ENCODE data around the gene BTAF1. TPM values are rescaled to one million over a fixed set of nuclear protein-coding genes. Genes with fewer than 3 reads are reported as not detected.

BTAF1 gene
- polyA plus RNA-seq, 1 experiment: 13.9 TPM

GRCh38 chr10:91976317-91977051 is 52.9 kb downstream of the BTAF1 start:
- Histone ChIP-seq H3K36me3 (ENCODE audit: control insufficient read depth, insufficient read depth, low read length) (peaks cover 2% of the 10 kb centered on the region; the same call in 1 of the 2 replicates), H3K4me3 (ENCODE audit: low read depth, low read length) (no peak overlapping the region), H3K27me3 (ENCODE audit: control insufficient read depth, insufficient read depth, low read length) (no peaks in the 10 kb centered on the region)
- ChIA-PET POLR2A (no interaction called here), CTCF (no interaction called here)
- TF ChIP-seq CTCF (IDR thresholded peaks at IDR 0.05; ENCODE audit: insufficient read depth, low read depth, low read length): no peak
- DNase-seq (ENCODE audit: low read depth): no peak

- no peak for TF ChIP-seq CTCF (IDR thresholded peaks at IDR 0.05; ENCODE audit: insufficient read depth, low read depth, low read length)
- no peaks in the 10 kb centered on the region for H3K27me3 ChIP-seq (ENCODE audit: control insufficient read depth, insufficient read depth, low read length)
- no peak for DNase-seq (ENCODE audit: low read depth)
- H3K4me3 ChIP-seq (ENCODE audit: low read depth, low read length): no peak overlapping the region
- CTCF ChIA-PET: no interaction called here
- peaks cover 4% of the 10 kb centered on the region for H3K36me3 ChIP-seq (ENCODE audit: control insufficient read depth, insufficient read depth, low read length)
- POLR2A ChIA-PET: no interaction called here
Observed at GRCh38 chr10:91977491-91977890, 53.9 kb downstream of the BTAF1 start.

- TF ChIP-seq CTCF (IDR thresholded peaks at IDR 0.05; ENCODE audit: insufficient read depth, low read depth, low read length): no peak
- POLR2A ChIA-PET: no interaction called here
- CTCF ChIA-PET: no interaction called here
- Histone ChIP-seq H3K36me3 (ENCODE audit: control insufficient read depth, insufficient read depth, low read length) (peaks cover 4% of the 10 kb centered on the region), H3K4me3 (ENCODE audit: low read depth, low read length) (no peak overlapping the region), H3K27me3 (ENCODE audit: control insufficient read depth, insufficient read depth, low read length) (no peaks in the 10 kb centered on the region)
- no peak for DNase-seq (ENCODE audit: low read depth)
Observed at GRCh38 chr10:91978585-91978984, 55.0 kb downstream of the BTAF1 start.

- TF ChIP-seq CTCF (IDR thresholded peaks at IDR 0.05; ENCODE audit: insufficient read depth, low read depth, low read length): no peak
- DNase-seq (ENCODE audit: low read depth): no peak
- H3K36me3 ChIP-seq (ENCODE audit: control insufficient read depth, insufficient read depth, low read length): peaks cover 4% of the 10 kb centered on the region
- H3K27me3 ChIP-seq (ENCODE audit: control insufficient read depth, insufficient read depth, low read length): no peaks in the 10 kb centered on the region
- ChIA-PET CTCF (interaction anchor here (1.6 kb wide), 1 partner anchor 29 kb away, joined by 3 read pairs; no protein-coding TSS in a partner anchor), POLR2A (no interaction called here)
- H3K4me3 ChIP-seq (ENCODE audit: low read depth, low read length): no peak overlapping the region
Observed at GRCh38 chr10:91980319-91980718, 56.7 kb downstream of the BTAF1 start.

GRCh38 chr10:91983416-91983815 is 59.8 kb downstream of the BTAF1 start:
- CTCF ChIA-PET: no interaction called here
- H3K36me3 ChIP-seq (ENCODE audit: control insufficient read depth, insufficient read depth, low read length): peaks cover 2% of the 10 kb centered on the region; the same call in 1 of the 2 replicates
- no peak for DNase-seq (ENCODE audit: low read depth)

More at GRCh38 chr10:91983416-91983815, 59.8 kb downstream of the BTAF1 start:
- POLR2A ChIA-PET: no interaction called here
- no peaks in the 10 kb centered on the region for H3K27me3 ChIP-seq (ENCODE audit: control insufficient read depth, insufficient read depth, low read length)
- no peak overlapping the region for H3K4me3 ChIP-seq (ENCODE audit: low read depth, low read length)
- TF ChIP-seq CTCF (IDR thresholded peaks at IDR 0.05; ENCODE audit: insufficient read depth, low read depth, low read length): no peak
